Measurements from ENCODE around the gene KIF6. TPM values are rescaled to one million over a fixed set of nuclear protein-coding genes. Genes with fewer than 3 reads are reported as not detected.

Gene KIF6
- total RNA-seq, 1 experiment from 2014 or later = not detected

DNA sequence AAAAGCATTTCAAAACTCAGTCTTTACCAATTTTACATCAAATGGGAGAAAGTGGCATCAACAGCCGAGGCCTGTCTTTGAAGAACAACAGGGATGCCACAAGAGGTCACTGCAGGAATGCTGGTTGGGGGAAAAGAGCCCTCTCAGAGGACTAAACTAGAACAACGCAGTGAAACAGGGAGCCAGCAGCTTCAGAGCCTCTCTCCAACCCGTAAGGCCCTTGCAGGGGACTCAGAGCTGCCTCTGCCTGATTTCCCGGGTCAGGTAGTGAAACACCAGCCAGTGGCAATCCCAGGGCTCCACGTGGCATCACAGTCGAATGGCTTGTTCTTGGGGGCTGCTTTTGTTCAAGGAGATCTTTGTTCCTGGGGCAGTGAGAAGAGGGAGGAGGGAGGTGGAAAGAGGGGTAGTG lies 347.7 kb downstream of the KIF6 start:
- intact Hi-C loops (cut with micrococcal nuclease) = loop anchor here (1.0 kb wide), 1 partner anchor 515 kb away; no protein-coding TSS in a partner anchor
- DNase-seq (ENCODE audit: low read depth, low spot score) (peak; percentile 23), ATAC-seq (peak; percentile 82)
- no peak overlapping the region for H2AFZ ChIP-seq (ENCODE audit: low read depth, low read length, poor library complexity, severe bottlenecking)
- no peak overlapping the region for H3K27ac ChIP-seq (ENCODE audit: low read depth, low read length)
- H3K4me1 ChIP-seq (ENCODE audit: control insufficient read depth in 1 of 2, insufficient read depth in 2 of 2, low read length in 2 of 2) = no peaks in the 10 kb centered on the region
- H3K36me3 ChIP-seq (ENCODE audit: control insufficient read depth in 1 of 2, insufficient read depth in 2 of 2, low read length in 2 of 2) = no peaks in the 10 kb centered on the region
- no peaks in the 10 kb centered on the region for H4K20me1 ChIP-seq (ENCODE audit: insufficient read depth)
- no TSS peak for BruUV-seq (replicated peaks)
- no peak overlapping the region for H3K9ac ChIP-seq (ENCODE audit: low read length)
- TF ChIP-seq POLR2AphosphoS5 (IDR thresholded peaks at IDR 0.05; ENCODE audit: low read depth, low read length) = no peak
- TF ChIP-seq ELF1 (IDR thresholded peaks at IDR 0.05; ENCODE audit: borderline replicate concordance, low read depth) = no peak
- no peak for TF ChIP-seq POLR2A (IDR thresholded peaks at IDR 0.05; ENCODE audit: borderline replicate concordance, extremely low read depth, insufficient read depth, insufficient read length)
- TF ChIP-seq FOSL1 (IDR thresholded peaks at IDR 0.05; ENCODE audit: low read depth) = no peak
- TF ChIP-seq YY1 (IDR thresholded peaks at IDR 0.05; ENCODE audit: extremely low read depth, insufficient replicate concordance, low read depth, low read length) = no peak
- TF ChIP-seq ATF3 (IDR thresholded peaks at IDR 0.05) = no peak
- TF ChIP-seq EZH2phosphoT487 (IDR thresholded peaks at IDR 0.05; ENCODE audit: borderline replicate concordance) = no peak
- TF ChIP-seq SIN3A (IDR thresholded peaks at IDR 0.05; ENCODE audit: low read depth) = no peak
- TF ChIP-seq CTCF (IDR thresholded peaks at IDR 0.05 in 2 of 3, conservative IDR thresholded peaks at IDR 0.05 in 1 of 3; ENCODE audit: borderline replicate concordance in 1 of 3, insufficient read depth in 1 of 3, low read depth in 2 of 3, low read length in 2 of 3) = peak; percentile 18 to 59 (median 42); a peak in 3 of 6 replicates
- no peak for TF ChIP-seq TCF7L2 (IDR thresholded peaks at IDR 0.05; ENCODE audit: borderline replicate concordance, extremely low read depth, insufficient read depth, insufficient read length)
- peak; percentile 75 for TF ChIP-seq RAD21 (IDR thresholded peaks at IDR 0.05; ENCODE audit: low read depth)
- no peaks in the 10 kb centered on the region for H3K79me2 ChIP-seq (ENCODE audit: insufficient read depth, low read length)
- no peaks in the 10 kb centered on the region for H3K9me3 ChIP-seq (ENCODE audit: control insufficient read depth in 1 of 2, insufficient read depth in 1 of 2, low read depth in 1 of 2, low read length in 2 of 2)
- POLR2A ChIA-PET = no interaction called here
- no peak overlapping the region for H3K4me2 ChIP-seq (ENCODE audit: low read length)
- no peak overlapping the region for H3K4me3 ChIP-seq (replicated peaks in 1 of 2; ENCODE audit: low read depth in 1 of 2, low read length in 2 of 2)
- H3K9me2 ChIP-seq (ENCODE audit: insufficient read depth) = no peaks in the 10 kb centered on the region
- CTCF ChIA-PET = interaction anchor here (1.0 to 1.5 kb wide), 2 partner anchors 488 to 951 kb away, joined by 3 to 5 read pairs; no protein-coding TSS in a partner anchor
- peaks cover 52% of the 10 kb centered on the region for H3K27me3 ChIP-seq (ENCODE audit: insufficient read depth, low read length)
- RAD21 ChIA-PET (ENCODE audit: low non-redundant PET in 1 of 2, low total read pairs in 2 of 2, uncharacterized antibody in 2 of 2, unreplicated experiment in 2 of 2) = no interaction called here
